ENCODE data around the gene PMM2. TPM values are rescaled to one million over a fixed set of nuclear protein-coding genes. Genes with fewer than 3 reads are reported as not detected.
A peak's percentile ranks its signal among the peaks of the same experiment; 100 is the strongest.

The PMM2 gene
- total and polyA plus RNA-seq, 2 experiments from 2014 or later: 39.6 to 46.4 TPM

DNA sequence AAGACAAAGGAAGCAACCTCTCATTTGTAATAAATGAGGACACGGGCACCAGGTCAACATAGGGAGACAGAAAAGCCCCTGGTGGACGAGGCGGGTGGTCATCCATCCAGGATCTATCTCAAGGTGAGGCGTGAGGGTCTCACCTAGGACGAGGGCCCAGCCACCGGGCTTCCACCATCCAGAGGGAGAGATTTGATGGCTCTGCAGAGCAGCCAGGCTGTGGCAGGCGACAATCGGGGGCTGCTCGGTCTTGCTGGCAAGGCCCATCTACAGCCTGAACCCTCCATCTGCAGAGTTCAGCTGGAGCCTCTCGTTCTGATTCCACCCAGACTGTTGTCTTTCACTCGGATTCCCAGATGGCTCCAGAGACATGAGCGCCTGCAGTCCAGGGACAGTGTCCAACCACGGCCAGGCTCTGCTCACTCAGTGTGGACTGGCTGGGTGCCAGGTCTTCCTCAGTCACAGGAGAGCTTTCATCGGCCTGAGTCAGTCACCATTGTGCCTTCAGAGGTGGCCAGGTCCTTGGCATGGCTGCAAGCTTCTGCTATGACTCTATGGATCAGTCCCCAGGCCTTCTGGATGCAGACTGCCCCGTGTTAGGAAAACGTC is 90.4 kb downstream of the PMM2 start:
- Histone ChIP-seq H3K4me2 (ENCODE audit: unreplicated experiment) (no peak overlapping the region), H3K9me3 (ENCODE audit: low read depth) (no peaks in the 10 kb centered on the region), H3K9me2 (ENCODE audit: insufficient read depth) (no peaks in the 10 kb centered on the region), H3K27ac (peak overlapping the region; percentile 22), H3K79me2 (ENCODE audit: insufficient read depth) (no peaks in the 10 kb centered on the region), H3K4me3 (no peak overlapping the region), H3K9ac (no peak overlapping the region), H3K36me3 (ENCODE audit: low read depth) (peaks cover 20% of the 10 kb centered on the region; the same call in 1 of the 2 replicates), H3K27me3 (replicated peaks; ENCODE audit: insufficient read depth) (no peaks in the 10 kb centered on the region), H3F3A (ENCODE audit: insufficient read depth) (peaks cover 27% of the 10 kb centered on the region), H3K4me1 (ENCODE audit: insufficient read depth) (peaks cover 33% of the 10 kb centered on the region), H2AFZ (no peak overlapping the region), H4K20me1 (ENCODE audit: insufficient read depth) (no peaks in the 10 kb centered on the region)
- TF ChIP-seq EZH2 (IDR thresholded peaks at IDR 0.05; ENCODE audit: insufficient read depth, poor library complexity, severe bottlenecking) (no peak), EZH2phosphoT487 (IDR thresholded peaks at IDR 0.05; ENCODE audit: insufficient read depth, low read depth) (no peak)
- WGBS, 2 experiments (ENCODE audit: low coverage in 1 of 2, low lambda C conversion rate in 2 of 2, missing lambda C conversion rate in 2 of 2): 50 to 51% methylated on average over 15 to 16 of the region's 16 CpGs
- DNase-seq: peak; percentile 93
- in situ Hi-C loops (cut with MboI): loop anchor here (10.0 kb wide), 1 partner anchor 233 kb away; no protein-coding TSS in a partner anchor

DNA sequence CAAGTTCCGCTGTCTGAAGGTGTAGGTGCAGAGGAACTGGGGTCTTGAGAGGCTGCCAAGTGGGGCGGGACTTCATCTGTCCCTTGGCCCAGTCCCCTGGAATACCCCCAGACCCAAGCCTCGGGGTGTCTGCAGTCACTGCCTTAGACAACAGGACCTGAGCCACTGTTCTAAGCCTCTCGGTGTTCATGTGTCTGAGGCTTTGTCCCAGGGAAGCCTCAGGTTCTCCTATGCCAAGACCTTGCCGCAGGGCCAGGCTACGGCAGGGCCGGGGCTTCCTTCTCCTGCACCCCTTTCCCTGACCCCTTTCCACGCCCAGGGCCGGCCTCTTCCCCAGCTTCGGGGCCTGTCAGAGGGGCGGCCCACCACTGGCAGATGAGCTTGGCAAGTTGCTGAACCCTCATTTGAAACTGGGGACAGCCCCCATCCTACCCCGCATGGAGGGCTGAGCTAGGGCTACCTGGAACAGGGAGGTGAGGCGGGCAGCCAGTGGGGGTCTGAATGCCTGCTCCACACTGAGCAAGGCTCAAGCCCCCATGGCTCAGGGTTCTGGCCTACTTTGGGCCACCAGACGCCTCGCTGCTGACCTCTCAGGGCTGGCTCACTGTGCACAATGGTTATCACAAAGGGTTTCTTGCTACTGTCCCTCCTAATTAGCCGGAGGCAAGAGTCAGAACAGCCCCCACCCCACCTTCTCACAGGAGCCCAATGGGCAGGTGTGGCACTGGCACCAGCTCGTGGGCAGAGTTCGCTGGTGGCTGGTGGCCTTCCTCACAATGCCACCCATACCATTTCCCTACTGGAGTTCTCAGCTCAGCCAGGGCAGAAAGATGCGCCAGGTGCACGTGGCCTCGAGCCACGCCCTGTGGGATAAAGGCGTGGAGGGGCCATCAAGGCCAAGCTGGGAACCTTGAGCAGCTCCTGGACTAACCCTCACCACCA is 91.6 kb downstream of the PMM2 start:
- TF ChIP-seq EZH2phosphoT487 (IDR thresholded peaks at IDR 0.05; ENCODE audit: insufficient read depth, low read depth) (no peak), EZH2 (IDR thresholded peaks at IDR 0.05; ENCODE audit: insufficient read depth, poor library complexity, severe bottlenecking) (no peak)
- Histone ChIP-seq H3K9ac (no peak overlapping the region), H3K9me3 (ENCODE audit: low read depth) (no peaks in the 10 kb centered on the region), H2AFZ (no peak overlapping the region), H4K20me1 (ENCODE audit: insufficient read depth) (no peaks in the 10 kb centered on the region), H3K4me3 (no peak overlapping the region), H3K27me3 (replicated peaks; ENCODE audit: insufficient read depth) (no peaks in the 10 kb centered on the region), H3K4me1 (ENCODE audit: insufficient read depth) (peaks cover 33% of the 10 kb centered on the region), H3F3A (ENCODE audit: insufficient read depth) (peaks cover 32% of the 10 kb centered on the region), H3K4me2 (ENCODE audit: unreplicated experiment) (no peak overlapping the region), H3K27ac (0 out of 2 replicates have a peak overlapping the region, but pooled peaks have one; percentile 22), H3K79me2 (ENCODE audit: insufficient read depth) (no peaks in the 10 kb centered on the region), H3K36me3 (ENCODE audit: low read depth) (peaks cover 31% of the 10 kb centered on the region; the same call in 1 of the 2 replicates), H3K9me2 (ENCODE audit: insufficient read depth) (no peaks in the 10 kb centered on the region)
- no peak for DNase-seq
- in situ Hi-C loops (cut with MboI): loop anchor here (10.0 kb wide), 1 partner anchor 234 kb away; no protein-coding TSS in a partner anchor
- 83 to 84% methylated on average over 22 to 23 of the region's 23 CpGs for WGBS, 2 experiments (ENCODE audit: low coverage in 1 of 2, low lambda C conversion rate in 2 of 2, missing lambda C conversion rate in 2 of 2)

DNA sequence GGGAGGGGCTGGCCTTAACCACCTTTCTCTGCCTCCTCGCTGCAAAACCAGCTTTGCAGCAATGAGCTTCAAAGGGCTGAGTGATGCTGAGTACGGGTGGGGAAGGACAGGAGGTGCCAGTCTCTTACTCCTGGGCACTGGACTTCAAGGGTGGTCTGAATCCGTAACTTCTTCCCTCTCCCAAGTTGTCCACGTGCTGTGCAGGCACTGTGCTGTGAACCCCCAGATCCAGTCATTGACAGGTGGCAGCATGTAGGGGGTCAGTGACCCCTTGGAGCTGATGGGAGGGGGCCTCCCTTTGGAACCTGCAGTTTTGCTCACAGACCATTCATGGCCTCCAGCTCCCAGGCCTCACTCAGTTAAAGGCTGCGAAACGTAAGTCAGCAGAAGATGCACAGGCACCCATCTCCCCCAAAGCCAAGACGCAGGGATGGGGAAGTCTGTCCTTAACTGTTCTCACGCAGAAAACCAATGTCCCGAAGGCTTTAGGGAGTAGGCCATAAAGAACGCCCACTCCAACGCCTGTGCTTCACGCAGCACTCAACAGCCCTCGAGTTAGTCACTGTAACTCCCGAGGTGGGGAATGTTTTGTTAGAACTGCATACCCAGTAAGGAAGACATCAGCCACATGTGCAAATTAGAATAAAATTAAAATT is 92.4 kb downstream of the PMM2 start:
- H3K9me3 ChIP-seq (ENCODE audit: low read depth): no peaks in the 10 kb centered on the region
- peaks cover 30% of the 10 kb centered on the region for H3K4me1 ChIP-seq (ENCODE audit: insufficient read depth)
- no peaks in the 10 kb centered on the region for H3K9me2 ChIP-seq (ENCODE audit: insufficient read depth)
- no peaks in the 10 kb centered on the region for H4K20me1 ChIP-seq (ENCODE audit: insufficient read depth)
- H3F3A ChIP-seq (ENCODE audit: insufficient read depth): peaks cover 32% of the 10 kb centered on the region
- H3K79me2 ChIP-seq (ENCODE audit: insufficient read depth): no peaks in the 10 kb centered on the region
- H2AFZ ChIP-seq: no peak overlapping the region
- no peak overlapping the region for H3K4me2 ChIP-seq (ENCODE audit: unreplicated experiment)
- peaks cover 39% of the 10 kb centered on the region; the same call in 1 of the 2 replicates for H3K36me3 ChIP-seq (ENCODE audit: low read depth)
- 79 to 83% methylated on average over 14 of the region's 14 CpGs for WGBS, 2 experiments (ENCODE audit: low coverage in 1 of 2, low lambda C conversion rate in 2 of 2, missing lambda C conversion rate in 2 of 2)
- no peak overlapping the region for H3K27ac ChIP-seq
- no peak for TF ChIP-seq EZH2 (IDR thresholded peaks at IDR 0.05; ENCODE audit: insufficient read depth, poor library complexity, severe bottlenecking)
- TF ChIP-seq EZH2phosphoT487 (IDR thresholded peaks at IDR 0.05; ENCODE audit: insufficient read depth, low read depth): no peak
- no peak overlapping the region for H3K9ac ChIP-seq
- in situ Hi-C loops (cut with MboI): loop anchor here (10.0 kb wide), 2 partner anchors 115 to 235 kb away; no protein-coding TSS in a partner anchor
- H3K4me3 ChIP-seq: no peak overlapping the region
- no peak for DNase-seq
- H3K27me3 ChIP-seq (replicated peaks; ENCODE audit: insufficient read depth): no peaks in the 10 kb centered on the region

DNA sequence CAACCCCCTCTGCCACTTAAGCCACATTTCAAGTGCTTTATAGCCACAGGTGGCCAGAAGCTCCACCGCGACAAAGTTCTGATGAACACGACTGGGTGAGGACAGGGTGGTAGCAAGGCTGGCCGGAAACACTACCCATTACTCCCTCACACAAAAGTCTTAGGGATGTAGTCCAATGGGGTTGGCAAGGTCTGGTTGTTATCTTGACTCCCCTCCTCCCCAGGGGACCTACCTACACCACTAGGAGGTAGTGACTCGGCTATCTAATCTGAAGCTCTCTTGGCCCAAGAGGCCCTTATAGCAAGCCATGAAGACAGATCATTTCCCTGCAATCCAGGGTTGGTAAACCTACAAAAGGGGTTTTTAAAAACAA is 92.9 kb downstream of the PMM2 start:
- in situ Hi-C loops (cut with MboI): loop anchor here (10.0 kb wide), 1 partner anchor 114 kb away; no protein-coding TSS in a partner anchor
- Histone ChIP-seq H3K4me3 (no peak overlapping the region), H3F3A (ENCODE audit: insufficient read depth) (peaks cover 30% of the 10 kb centered on the region), H3K9me3 (ENCODE audit: low read depth) (no peaks in the 10 kb centered on the region), H2AFZ (no peak overlapping the region), H3K4me1 (ENCODE audit: insufficient read depth) (peaks cover 25% of the 10 kb centered on the region), H3K27me3 (replicated peaks; ENCODE audit: insufficient read depth) (no peaks in the 10 kb centered on the region), H3K79me2 (ENCODE audit: insufficient read depth) (no peaks in the 10 kb centered on the region), H3K9me2 (ENCODE audit: insufficient read depth) (no peaks in the 10 kb centered on the region), H4K20me1 (ENCODE audit: insufficient read depth) (no peaks in the 10 kb centered on the region), H3K36me3 (ENCODE audit: low read depth) (peaks cover 44% of the 10 kb centered on the region; the same call in 1 of the 2 replicates), H3K9ac (no peak overlapping the region), H3K27ac (no peak overlapping the region), H3K4me2 (ENCODE audit: unreplicated experiment) (no peak overlapping the region)
- no peak for DNase-seq
- WGBS, 2 experiments (ENCODE audit: low coverage in 1 of 2, low lambda C conversion rate in 2 of 2, missing lambda C conversion rate in 2 of 2): 96 to 99% methylated on average over 5 of the region's 5 CpGs
- TF ChIP-seq EZH2 (IDR thresholded peaks at IDR 0.05; ENCODE audit: insufficient read depth, poor library complexity, severe bottlenecking) (no peak), EZH2phosphoT487 (IDR thresholded peaks at IDR 0.05; ENCODE audit: insufficient read depth, low read depth) (no peak)
